Neural progenitor cell (in vitro differentiated cells): Measurements from ENCODE around the gene GAB2.

Source experiments
- EZH2 ChIP-seq: fragments of 200-600 bp; sonication (generic); IDR thresholded peaks from 2 replicates; pipeline ENCODE4 v1.6.1; 2017; ENCODE audit warnings: antibody characterized with exemption, mild to moderate bottlenecking, moderate library complexity
- EZH2phosphoT487 ChIP-seq: fragments of 200-600 bp; sonication (generic); IDR thresholded peaks from 2 replicates; pipeline ENCODE4 v1.6.1; 2017; ENCODE audit warnings: antibody characterized with exemption
- TF ChIP-seq, protein P1 (sequence below): fragments of 200-600 bp; sonication (generic); IDR thresholded peaks from 2 replicates; pipeline ENCODE4 v1.5.1; 2017; ENCODE audit warnings: antibody characterized with exemption, mild to moderate bottlenecking

DNA sequence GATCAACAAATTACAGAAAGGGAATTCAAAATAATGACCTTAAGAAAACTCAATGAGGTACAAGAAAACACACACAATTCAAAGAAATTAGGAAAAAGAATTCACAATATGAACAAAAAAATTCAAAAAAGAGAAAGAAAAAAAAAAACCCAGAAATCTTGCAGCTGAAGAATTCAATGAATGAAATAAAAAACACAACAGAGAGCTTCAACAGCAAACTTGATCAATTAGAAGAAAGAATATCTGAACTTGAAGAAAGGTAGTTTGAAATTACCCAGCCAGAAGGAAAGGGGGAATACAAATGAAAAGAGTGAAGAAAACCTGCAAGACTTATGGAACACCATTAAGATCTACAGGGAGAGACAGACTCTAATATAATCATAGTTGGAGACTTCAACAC, 176.1 kb downstream of the GAB2 start:
- TF ChIP-seq, protein P1, sequence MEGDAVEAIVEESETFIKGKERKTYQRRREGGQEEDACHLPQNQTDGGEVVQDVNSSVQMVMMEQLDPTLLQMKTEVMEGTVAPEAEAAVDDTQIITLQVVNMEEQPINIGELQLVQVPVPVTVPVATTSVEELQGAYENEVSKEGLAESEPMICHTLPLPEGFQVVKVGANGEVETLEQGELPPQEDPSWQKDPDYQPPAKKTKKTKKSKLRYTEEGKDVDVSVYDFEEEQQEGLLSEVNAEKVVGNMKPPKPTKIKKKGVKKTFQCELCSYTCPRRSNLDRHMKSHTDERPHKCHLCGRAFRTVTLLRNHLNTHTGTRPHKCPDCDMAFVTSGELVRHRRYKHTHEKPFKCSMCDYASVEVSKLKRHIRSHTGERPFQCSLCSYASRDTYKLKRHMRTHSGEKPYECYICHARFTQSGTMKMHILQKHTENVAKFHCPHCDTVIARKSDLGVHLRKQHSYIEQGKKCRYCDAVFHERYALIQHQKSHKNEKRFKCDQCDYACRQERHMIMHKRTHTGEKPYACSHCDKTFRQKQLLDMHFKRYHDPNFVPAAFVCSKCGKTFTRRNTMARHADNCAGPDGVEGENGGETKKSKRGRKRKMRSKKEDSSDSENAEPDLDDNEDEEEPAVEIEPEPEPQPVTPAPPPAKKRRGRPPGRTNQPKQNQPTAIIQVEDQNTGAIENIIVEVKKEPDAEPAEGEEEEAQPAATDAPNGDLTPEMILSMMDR, result no peak
- TF ChIP-seq EZH2 (no peak), EZH2phosphoT487 (no peak)
